H1 (cell line): ENCODE results near the gene DIAPH2. TPM values are rescaled to one million over a fixed set of nuclear protein-coding genes. Genes with fewer than 3 reads are reported as not detected.

Source experiments
- CTCF ChIA-PET: fragments of 300-600 bp; sonication (Branson Sonifier 250); formaldehyde crosslinking; loops from one replicate; lab custom pipeline; 2021; ENCODE audit not compliant: partially characterized antibody; lab: Charles Lee
- POLR2A ChIA-PET: fragments of 300-600 bp; sonication (Branson Sonifier 250); formaldehyde crosslinking; loops from one replicate; lab custom pipeline; 2021; ENCODE audit warnings: inconsistent platforms; ENCODE audit not compliant: partially characterized antibody; lab: Charles Lee
- DNase-seq, 2 experiments: peaks; one replicate each; pipeline versions ENCODE4 v3.0.0 to v3.0.0-alpha.2; 2010 to 2022; ENCODE audit warnings: low spot score in 2 of 2, low read depth in 1 of 2, mixed read lengths in 1 of 2
- FAIRE-seq: peaks from 2 replicates; lab custom pipeline; 2011; peaks lifted over from hg19 to GRCh38; lab: Jason Lieb, UNC
- H2AFZ ChIP-seq: 2 replicates; pipeline ENCODE4 v1.8.1; 2012; ENCODE audit warnings: low read length, inconsistent platforms
- H2AK5ac ChIP-seq: 2 replicates; pipeline ENCODE4 v1.6.1; 2013; ENCODE audit warnings: low read depth, low read length
- H2BK120ac ChIP-seq: replicated peaks from 2 replicates; pipeline ENCODE3; 2013; ENCODE audit warnings: low read depth, low read length, inconsistent platforms
- H2BK12ac ChIP-seq: 2 replicates; pipeline ENCODE4 v1.6.1; 2013; ENCODE audit warnings: low read depth, low read length
- H2BK15ac ChIP-seq: 2 replicates; pipeline ENCODE4 v1.6.1; 2013; ENCODE audit warnings: low read length
- H2BK20ac ChIP-seq: 2 replicates; pipeline ENCODE4 v1.6.1; 2013; ENCODE audit warnings: low read length
- H2BK5ac ChIP-seq: 2 replicates; pipeline ENCODE4 v1.6.1; 2013; ENCODE audit warnings: low read depth, low read length
- H3K14ac ChIP-seq: 2 replicates; pipeline ENCODE4 v1.6.1; 2013; ENCODE audit warnings: inconsistent platforms; ENCODE audit not compliant: insufficient read length
- H3K18ac ChIP-seq: 2 replicates; pipeline ENCODE4 v1.6.1; 2013; ENCODE audit warnings: low read length; ENCODE audit errors: extremely low read depth
- H3K23ac ChIP-seq: 2 replicates; pipeline ENCODE4 v1.6.1; 2013; ENCODE audit warnings: inconsistent platforms; ENCODE audit not compliant: insufficient read length
- H3K23me2 ChIP-seq: 2 replicates; pipeline ENCODE4 v1.6.1; 2013; ENCODE audit warnings: low read depth, low read length
- H3K27ac ChIP-seq: 2 replicates; pipeline ENCODE4 v1.6.1; 2011; ENCODE audit warnings: low read depth, low read length, inconsistent platforms
- H3K27me3 ChIP-seq, 4 experiments: replicated peaks in 1 of 4; 1 replicate in 1 of 4; 2 replicates in 3 of 4; pipeline versions ENCODE4 v1.6.1 to v1.8.1; 2011 to 2013; ENCODE audit warnings: low read length in 3 of 4, mild to moderate bottlenecking in 3 of 4, inconsistent platforms in 2 of 4, mixed read lengths in 2 of 4, moderate library complexity in 1 of 4; ENCODE audit not compliant: control insufficient read depth in 3 of 4, insufficient read depth in 3 of 4; ENCODE audit errors: extremely low read depth in 1 of 4
- H3K36me3 ChIP-seq, 4 experiments: 2 replicates each; pipeline versions ENCODE4 v1.6.1 to v1.8.1; 2011 to 2013; ENCODE audit warnings: mild to moderate bottlenecking in 4 of 4, low read length in 3 of 4, moderate library complexity in 2 of 4, control low read depth in 1 of 4, inconsistent platforms in 1 of 4; ENCODE audit not compliant: insufficient read depth in 4 of 4, control insufficient read depth in 2 of 4
- H3K4ac ChIP-seq: replicated peaks from 2 replicates; pipeline ENCODE3; 2013; ENCODE audit warnings: low read length, low read depth, mixed read lengths, inconsistent platforms; ENCODE audit not compliant: insufficient read length
- H3K4me1 ChIP-seq, 4 experiments: replicated peaks in 1 of 4; 1 replicate in 1 of 4; 2 replicates in 3 of 4; pipeline versions ENCODE4 v1.6.1 to v1.8.1; 2011 to 2013; ENCODE audit warnings: low read length in 3 of 4, inconsistent platforms in 2 of 4, mixed read lengths in 1 of 4; ENCODE audit not compliant: insufficient read depth in 4 of 4, control insufficient read depth in 3 of 4
- H3K4me2 ChIP-seq, 2 experiments: 2 replicates each; pipeline versions ENCODE4 v1.6.1 to v1.8.1; 2011 to 2013; ENCODE audit warnings: low read depth in 2 of 2, low read length in 2 of 2, control low read depth in 1 of 2, inconsistent platforms in 1 of 2, mild to moderate bottlenecking in 1 of 2; ENCODE audit not compliant: insufficient read depth in 1 of 2
- H3K4me3 ChIP-seq, 4 experiments: fragments of 200-600, 300-600 bp in 1 of 4; sonication (generic), shearing (Covaris generic), sonication (Bioruptor Twin) in 1 of 4; 2 replicates each; pipeline versions ENCODE4 v1.5.1 to v1.8.1; 2011 to 2016; ENCODE audit warnings: low read length in 4 of 4, low read depth in 3 of 4, control low read depth in 2 of 4, inconsistent platforms in 2 of 4, mild to moderate bottlenecking in 2 of 4, mixed read lengths in 1 of 4, moderate library complexity in 1 of 4; ENCODE audit not compliant: insufficient read depth in 2 of 4; ENCODE audit errors: extremely low read depth in 1 of 4
- H3K56ac ChIP-seq: replicated peaks from 2 replicates; pipeline ENCODE3; 2013; ENCODE audit warnings: low read depth, mild to moderate bottlenecking, mixed read lengths, low read length, inconsistent platforms; ENCODE audit not compliant: insufficient read length
- H3K79me1 ChIP-seq: 2 replicates; pipeline ENCODE4 v1.6.1; 2013; ENCODE audit warnings: low read depth, low read length, control low read depth
- H3K79me2 ChIP-seq, 2 experiments: 2 replicates each; pipeline versions ENCODE4 v1.6.1 to v1.8.1; 2012 to 2013; ENCODE audit warnings: low read length in 2 of 2, mild to moderate bottlenecking in 2 of 2, inconsistent platforms in 1 of 2; ENCODE audit not compliant: insufficient read depth in 2 of 2, control insufficient read depth in 1 of 2
- H3K9ac ChIP-seq, 4 experiments: replicated peaks in 1 of 4; 1 replicate in 1 of 4; 2 replicates in 3 of 4; pipeline versions ENCODE4 v1.6.1 to v1.8.1; 2011 to 2013; ENCODE audit warnings: low read depth in 3 of 4, low read length in 3 of 4, control low read depth in 2 of 4, mild to moderate bottlenecking in 2 of 4, moderate library complexity in 2 of 4, inconsistent platforms in 1 of 4; ENCODE audit errors: extremely low read depth in 1 of 4
- H3K9me3 ChIP-seq, 2 experiments: 2 replicates each; pipeline versions ENCODE4 v1.6.1 to v1.8.1; 2012 to 2013; ENCODE audit warnings: mild to moderate bottlenecking in 2 of 2, moderate library complexity in 2 of 2, control low read depth in 1 of 2, inconsistent platforms in 1 of 2, low read depth in 1 of 2, low read length in 1 of 2, mixed read lengths in 1 of 2; ENCODE audit not compliant: insufficient read depth in 2 of 2
- H4K20me1 ChIP-seq, 2 experiments: replicated peaks in 1 of 2; 2 replicates each; pipeline versions ENCODE3 to v1.8.1; 2011 to 2013; ENCODE audit warnings: inconsistent platforms in 2 of 2, low read length in 2 of 2, mild to moderate bottlenecking in 1 of 2; ENCODE audit not compliant: insufficient read depth in 2 of 2, control insufficient read depth in 1 of 2
- H4K5ac ChIP-seq: 2 replicates; pipeline ENCODE4 v1.6.1; 2013; ENCODE audit warnings: low read length, low read depth, mixed read lengths, inconsistent platforms; ENCODE audit not compliant: insufficient read length
- H4K8ac ChIP-seq: 2 replicates; pipeline ENCODE4 v1.8.0; 2013; ENCODE audit warnings: mild to moderate bottlenecking, moderate library complexity, low read length, inconsistent platforms; ENCODE audit not compliant: insufficient read depth; ENCODE audit errors: extremely low read depth
- H4K91ac ChIP-seq: replicated peaks from 2 replicates; pipeline ENCODE3; 2013; ENCODE audit warnings: low read length, mixed read lengths, inconsistent platforms; ENCODE audit not compliant: insufficient read length
- CEBPB ChIP-seq: IDR thresholded peaks from 2 replicates; pipeline ENCODE4 v1.6.1; 2012; ENCODE audit warnings: low read depth, low read length
- CHD2 ChIP-seq: IDR thresholded peaks from 2 replicates; pipeline ENCODE4 v1.6.1; 2012; ENCODE audit warnings: low read length, improper control_type of control experiment
- HDAC2 ChIP-seq, 2 experiments: fragments of 300-600 bp in 1 of 2; sonication (generic) in 1 of 2; IDR thresholded peaks; 2 replicates each; pipeline ENCODE4 v1.6.1; 2011 to 2012; ENCODE audit warnings: low read depth in 2 of 2, low read length in 2 of 2, mild to moderate bottlenecking in 2 of 2, moderate library complexity in 2 of 2, borderline replicate concordance in 1 of 2, inconsistent platforms in 1 of 2
- HDAC6 ChIP-seq: IDR thresholded peaks from one replicate; pipeline ENCODE4 v1.7.1; 2012; ENCODE audit warnings: low read depth, mild to moderate bottlenecking, inconsistent platforms, low read length, moderate library complexity
- JUN ChIP-seq: IDR thresholded peaks from 2 replicates; pipeline ENCODE4 v1.6.1; 2011; ENCODE audit warnings: low read depth, mild to moderate bottlenecking, improper control_type of control experiment, low read length
- PHF8 ChIP-seq: fragments of 200-600 bp; sonication (generic); conservative IDR thresholded peaks from 2 replicates; pipeline ENCODE4 v1.7.1; 2012; ENCODE audit warnings: low read depth, mild to moderate bottlenecking, inconsistent platforms, low read length, moderate library complexity
- POLR2A ChIP-seq, 2 experiments: IDR thresholded peaks; 1 replicate in 1 of 2; 2 replicates in 1 of 2; pipeline ENCODE4 v1.6.1; 2011; ENCODE audit warnings: low read depth in 2 of 2, low read length in 2 of 2, mild to moderate bottlenecking in 2 of 2; ENCODE audit errors: control extremely low read depth in 1 of 2
- POU5F1 ChIP-seq: IDR thresholded peaks from 2 replicates; pipeline ENCODE4 v1.6.1; 2011; ENCODE audit warnings: low read depth, mild to moderate bottlenecking, low read length, moderate library complexity
- SIRT6 ChIP-seq: IDR thresholded peaks from one replicate; pipeline ENCODE4 v1.7.1; 2012; ENCODE audit warnings: low read length, inconsistent platforms
- SIX5 ChIP-seq: IDR thresholded peaks from 2 replicates; pipeline ENCODE4 v1.6.1; 2011; ENCODE audit warnings: mild to moderate bottlenecking, low read depth, low read length
- SP1 ChIP-seq: IDR thresholded peaks from 2 replicates; pipeline ENCODE4 v1.6.1; 2011; ENCODE audit warnings: low read depth, low read length
- SRF ChIP-seq: IDR thresholded peaks from 2 replicates; pipeline ENCODE4 v1.6.1; 2011; ENCODE audit warnings: mild to moderate bottlenecking, low read depth, low read length, moderate library complexity
- TBP ChIP-seq: IDR thresholded peaks from 2 replicates; pipeline ENCODE4 v1.6.1; 2011; ENCODE audit warnings: low read depth, low read length, improper control_type of control experiment
- WGBS, 2 experiments: shearing (Covaris generic) in 1 of 2; methylation state at CpG; one replicate each; pipeline versions ENCODE4 v1.1.6 to v1.1.7; 2013 to 2015; ENCODE audit warnings: low lambda C conversion rate in 2 of 2, mixed read lengths in 2 of 2, inconsistent platforms in 1 of 2, low coverage in 1 of 2, missing lambda C conversion rate in 1 of 2; ENCODE audit not compliant: insufficient replicate concordance in 2 of 2, insufficient coverage in 1 of 2, insufficient read length in 1 of 2; ENCODE audit errors: extremely low coverage in 1 of 2, missing lambda C conversion rate in 1 of 2; 5-methylcytosine and 5-hydroxymethylcytosine counted together
- polyA plus RNA-seq, 7 experiments: library from polyadenylated mRNA; depleted of rRNA in 3 of 7; stranded (reverse) in 5 of 7; unstranded in 2 of 7; fragments of >200 nt in 5 of 7; fragments of 200-250 nt in 2 of 7; gene quantifications; 1 replicate in 5 of 7; 2 replicates in 1 of 7; 4 replicates in 1 of 7; pipeline versions ENCODE4 v1.2.1 to v1.2.3, GENCODE V29; 2011 to 2013; ENCODE audit warnings: missing spikeins in 2 of 7, mixed read lengths in 2 of 7
- total RNA-seq: library from RNA; stranded (reverse); fragmentation: NEBNext Ultra II Directional; extraction: Animal tissue kit (Norgen Biotek cat#: 25700); gene quantifications from 2 replicates; pipeline ENCODE4 v1.2.1, GENCODE V29; 2021
- TF ChIP-seq, protein P1 (sequence below): IDR thresholded peaks from 2 replicates; pipeline ENCODE4 v1.6.1; 2012; ENCODE audit warnings: inconsistent platforms

The DIAPH2 gene
- total and polyA plus RNA-seq, 2 of the 8 experiments (the other 6 are each of a cell fraction or from before 2014, with no cell fraction given) = 4.4 to 24.3 TPM

DNA sequence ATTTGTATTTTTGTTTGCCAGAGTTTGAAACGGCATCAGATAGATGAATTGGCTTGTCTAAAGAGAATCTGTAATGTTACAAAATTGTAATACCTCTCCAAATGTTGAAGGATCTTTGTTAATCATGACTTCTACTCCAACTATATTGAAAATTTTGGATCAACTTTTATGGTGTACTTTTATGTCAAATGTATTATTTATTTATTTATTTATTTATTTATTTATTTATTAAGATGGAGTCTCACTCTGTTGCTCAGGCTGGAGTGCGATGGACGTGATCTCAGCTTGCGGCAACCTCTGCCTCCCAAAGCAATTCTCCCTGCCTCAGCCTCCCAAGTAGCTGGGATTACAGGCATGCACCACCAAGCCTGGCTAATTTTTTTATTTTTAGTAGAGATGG lies 235.0 kb downstream of the DIAPH2 start:
- Histone ChIP-seq H4K91ac (no peak overlapping the region), H3K4me3 (no peak overlapping the region), H3K18ac (no peak overlapping the region), H2BK5ac (no peak overlapping the region), H3K23ac (no peak overlapping the region), H3K4me1 (no peaks in the 10 kb centered on the region), H3K27ac (no peak overlapping the region), H2AK5ac (no peak overlapping the region), H3K56ac (no peak overlapping the region), H3K9me3 (no peaks in the 10 kb centered on the region), H4K8ac (no peak overlapping the region), H3K23me2 (no peaks in the 10 kb centered on the region), H2BK20ac (no peak overlapping the region), H2AFZ (no peak overlapping the region), H3K14ac (no peak overlapping the region), H3K4me2 (no peak overlapping the region), H3K9ac (no peak overlapping the region), H3K36me3 (no peaks in the 10 kb centered on the region)
- WGBS, 2 experiments = 85% methylated on average over 4 of the region's 4 CpGs; no CpG with 5 or more reads in 1 of the 2 experiments
- POLR2A ChIA-PET = no interaction called here
- CTCF ChIA-PET = no interaction called here
- TF ChIP-seq CHD2 (no peak), POU5F1 (no peak), POLR2A (IDR thresholded peaks at IDR 0.05; ENCODE audit: control extremely low read depth in 1 of 2, low read depth in 2 of 2, low read length in 2 of 2) (no peak), SRF (no peak), CEBPB (no peak), HDAC2 (IDR thresholded peaks at IDR 0.05; ENCODE audit: borderline replicate concordance in 1 of 2, low read depth in 2 of 2, low read length in 2 of 2) (no peak), SIRT6 (no peak), SP1 (no peak), TBP (no peak), HDAC6 (no peak), PHF8 (no peak), JUN (no peak), SIX5 (no peak)
- TF ChIP-seq, protein P1, sequence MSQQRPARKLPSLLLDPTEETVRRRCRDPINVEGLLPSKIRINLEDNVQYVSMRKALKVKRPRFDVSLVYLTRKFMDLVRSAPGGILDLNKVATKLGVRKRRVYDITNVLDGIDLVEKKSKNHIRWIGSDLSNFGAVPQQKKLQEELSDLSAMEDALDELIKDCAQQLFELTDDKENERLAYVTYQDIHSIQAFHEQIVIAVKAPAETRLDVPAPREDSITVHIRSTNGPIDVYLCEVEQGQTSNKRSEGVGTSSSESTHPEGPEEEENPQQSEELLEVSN = no peak
- TF ChIP-seq, all 59 proteins: peak for 0
- Histone ChIP-seq H2BK12ac (no peak overlapping the region), H2BK120ac (no peak overlapping the region), H3K79me2 (no peaks in the 10 kb centered on the region), H3K79me1 (no peaks in the 10 kb centered on the region), H3K4ac (no peak overlapping the region), H2BK15ac (no peak overlapping the region), H4K5ac (no peak overlapping the region), H4K20me1 (no peaks in the 10 kb centered on the region), H3K27me3 (no peaks in the 10 kb centered on the region)
- FAIRE-seq = no peak
- no peak for DNase-seq
